Gastroesophageal sphincter (tissue), 4 donors: Measurements from ENCODE around the gene RAD17. TPM values are rescaled to one million over a fixed set of nuclear protein-coding genes. Genes with fewer than 3 reads are reported as not detected.
"Not testable (repeated sequence)": the region's sequence is repeated elsewhere in the genome, so short reads cannot be mapped to it uniquely, and the experiment has no call there.

Source experiments
- ATAC-seq: fragments of 150-250 bp; one replicate; pipeline ENCODE4 v1.9.1; 2016; ENCODE audit warnings: mild to moderate bottlenecking, moderate library complexity
- H3K27ac ChIP-seq, 4 donors: fragments of 200-600 bp; sonication (generic) in 3 of 4; 1 replicate in 3 of 4; 2 replicates in 1 of 4; pipeline ENCODE4 v1.5.1; 2016 to 2019
- H3K27me3 ChIP-seq: fragments of 200-600 bp; sonication (generic); one replicate; pipeline ENCODE4 v1.5.1; 2019
- H3K36me3 ChIP-seq, 2 donors: fragments of 200-600 bp; sonication (generic); one replicate each; pipeline ENCODE4 v1.5.1; 2019; ENCODE audit warnings: control low read depth in 1 of 2
- H3K4me1 ChIP-seq, 3 donors: fragments of 200-600 bp; sonication (generic); 1 replicate in 2 of 3; 2 replicates in 1 of 3; pipeline ENCODE4 v1.5.1; 2016 to 2019; ENCODE audit warnings: control low read depth in 2 of 3
- H3K4me3 ChIP-seq, 2 donors: fragments of 200-600 bp; sonication (generic); one replicate each; pipeline ENCODE4 v1.5.1; 2019; ENCODE audit warnings: mild to moderate bottlenecking in 1 of 2, moderate library complexity in 1 of 2
- H3K9me3 ChIP-seq, 3 donors: fragments of 200-600 bp; sonication (generic); one replicate each; pipeline ENCODE4 v1.5.1; 2017 to 2019; ENCODE audit warnings: control low read depth in 2 of 3
- CTCF ChIP-seq, 4 experiments: fragments of 200-600 bp in 2 of 4; fragments of 450-650 bp in 2 of 4; sonication (generic) in 1 of 4; IDR thresholded peaks; one replicate each; pipeline ENCODE4 v1.5.1; 2017 to 2019; ENCODE audit warnings: antibody characterized with exemption in 4 of 4, mild to moderate bottlenecking in 2 of 4, moderate library complexity in 2 of 4
- EP300 ChIP-seq: sonication (generic); formaldehyde crosslinking; IDR thresholded peaks from one replicate; pipeline ENCODE4 v1.6.1; 2017; ENCODE audit warnings: antibody characterized with exemption, mild to moderate bottlenecking
- POLR2A ChIP-seq, 2 donors: fragments of 450-650 bp; IDR thresholded peaks; one replicate each; pipeline ENCODE4 v1.6.1; 2017; ENCODE audit warnings: antibody characterized with exemption in 2 of 2, mild to moderate bottlenecking in 2 of 2, moderate library complexity in 1 of 2
- POLR2AphosphoS5 ChIP-seq: sonication (generic); formaldehyde crosslinking; IDR thresholded peaks from one replicate; pipeline ENCODE4 v1.6.1; 2017; ENCODE audit warnings: antibody characterized with exemption
- WGBS, 2 donors: methylation state at CpG; one replicate each; pipeline ENCODE4 v1.1.5; 2018; ENCODE audit warnings: low coverage in 1 of 2; 5-methylcytosine and 5-hydroxymethylcytosine counted together
- total RNA-seq, 4 donors: library from RNA; depleted of rRNA; stranded (reverse); fragments of >200 nt; gene quantifications; one replicate each; pipeline ENCODE4 v1.1.0, GENCODE V29; 2016

Gene RAD17
- total RNA-seq, 4 donors from 2014 or later = 16.8 to 25.4 (median 18.5) TPM

GRCh38 chr5:69444127-69444754 lies 74.6 kb downstream of the RAD17 start:
- TF ChIP-seq EP300 = no peak
- no peak for TF ChIP-seq CTCF (IDR thresholded peaks at IDR 0.05)
- TF ChIP-seq POLR2AphosphoS5 = no peak
- TF ChIP-seq POLR2A (IDR thresholded peaks at IDR 0.05) = no peak
- Histone ChIP-seq H3K4me1 (no peaks in the 10 kb centered on the region), H3K27me3 (no peaks in the 10 kb centered on the region), H3K27ac (no peak overlapping the region), H3K36me3 (no peaks in the 10 kb centered on the region), H3K9me3 (no peaks in the 10 kb centered on the region), H3K4me3 (no peak overlapping the region)
- 89 to 91% methylated on average over 7 of the region's 7 CpGs for WGBS, 2 donors
- ATAC-seq = no peak

- no peaks in the 10 kb centered on the region for H3K4me1 ChIP-seq
- WGBS, 2 donors = 83 to 88% methylated on average over 2 to 4 of the region's 8 CpGs
- no peak for ATAC-seq
- no peak overlapping the region for H3K27ac ChIP-seq
- no peaks in the 10 kb centered on the region for H3K36me3 ChIP-seq
- no peaks in the 10 kb centered on the region for H3K9me3 ChIP-seq
- no peak overlapping the region for H3K4me3 ChIP-seq
- H3K27me3 ChIP-seq = no peaks in the 10 kb centered on the region
- no peak for TF ChIP-seq POLR2AphosphoS5
- no peak for TF ChIP-seq POLR2A (IDR thresholded peaks at IDR 0.05)
Measured at GRCh38 chr5:69449511-69449910, 79.9 kb downstream of the RAD17 start.

GRCh38 chr5:69450116-69450515 lies 80.5 kb downstream of the RAD17 start:
- no peaks in the 10 kb centered on the region for H3K36me3 ChIP-seq
- 83 to 91% methylated on average over 1 of the region's 1 CpG for WGBS, 2 donors
- H3K4me1 ChIP-seq = no peaks in the 10 kb centered on the region
- H3K4me3 ChIP-seq = no peak overlapping the region
- TF ChIP-seq CTCF (IDR thresholded peaks at IDR 0.05) = no peak
- no peak for TF ChIP-seq EP300
- no peak for TF ChIP-seq POLR2A (IDR thresholded peaks at IDR 0.05)
- TF ChIP-seq POLR2AphosphoS5 = no peak
- H3K27me3 ChIP-seq = no peaks in the 10 kb centered on the region
- no peak for ATAC-seq
- no peaks in the 10 kb centered on the region for H3K9me3 ChIP-seq
- H3K27ac ChIP-seq = no peak overlapping the region

GRCh38 chr5:69450527-69450926 lies 80.9 kb downstream of the RAD17 start:
- not testable (repeated sequence) for H3K9me3 ChIP-seq, ATAC-seq, H3K4me1 ChIP-seq, H3K27me3 ChIP-seq, H3K4me3 ChIP-seq, H3K36me3 ChIP-seq, H3K27ac ChIP-seq
- 90 to 100% methylated on average over 5 to 8 of the region's 8 CpGs for WGBS, 2 donors

GRCh38 chr5:69451941-69452647 lies 82.5 kb downstream of the RAD17 start:
- Histone ChIP-seq H3K4me1 (no peaks in the 10 kb centered on the region), H3K36me3 (no peaks in the 10 kb centered on the region), H3K27me3 (no peaks in the 10 kb centered on the region), H3K4me3 (no peak overlapping the region), H3K9me3 (no peaks in the 10 kb centered on the region), H3K27ac (no peak overlapping the region)
- 48 to 53% methylated on average over 4 of the region's 4 CpGs for WGBS, 2 donors
- TF ChIP-seq POLR2A (IDR thresholded peaks at IDR 0.05) = no peak
- no peak for TF ChIP-seq POLR2AphosphoS5
- TF ChIP-seq EP300 = no peak
- TF ChIP-seq CTCF (IDR thresholded peaks at IDR 0.05) = no peak
- no peak for ATAC-seq

- H3K9me3 ChIP-seq, H3K27me3 ChIP-seq, H3K36me3 ChIP-seq, H3K4me3 ChIP-seq, H3K27ac ChIP-seq, H3K4me1 ChIP-seq, ATAC-seq: not testable (repeated sequence)
- WGBS, 2 donors = 76 to 94% methylated on average over 2 to 3 of the region's 3 CpGs
Measured at GRCh38 chr5:69453487-69453886, 83.9 kb downstream of the RAD17 start.
